ENCODE data around the gene CHD6.

Gene CHD6

GRCh38 chr20:41470362-41471095 lies 147.6 kb downstream of the CHD6 start:
- DNase-seq (ENCODE audit: low read depth in 2 of 2): no peak

DNA sequence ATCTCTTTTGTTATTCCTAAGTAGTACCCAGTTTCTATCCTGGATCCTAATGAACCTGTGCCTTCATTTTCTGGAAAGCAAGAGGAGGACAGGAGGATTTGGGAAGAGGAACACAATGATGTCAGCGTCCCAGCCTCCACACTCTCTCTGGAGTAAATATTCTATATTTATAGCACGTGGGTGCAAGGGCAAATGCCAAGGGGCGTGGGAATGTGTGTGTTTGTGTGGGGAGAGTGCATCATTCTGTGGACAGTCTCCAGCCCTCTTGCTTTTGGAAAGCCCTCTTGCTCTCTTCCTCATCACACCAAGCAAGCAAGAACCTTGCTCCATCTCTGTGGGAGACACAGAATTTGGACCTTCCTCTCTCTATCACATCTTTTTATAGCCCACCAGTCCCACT lies 148.3 kb downstream of the CHD6 start:
- DNase-seq (ENCODE audit: low read depth in 2 of 2): no peak

DNA sequence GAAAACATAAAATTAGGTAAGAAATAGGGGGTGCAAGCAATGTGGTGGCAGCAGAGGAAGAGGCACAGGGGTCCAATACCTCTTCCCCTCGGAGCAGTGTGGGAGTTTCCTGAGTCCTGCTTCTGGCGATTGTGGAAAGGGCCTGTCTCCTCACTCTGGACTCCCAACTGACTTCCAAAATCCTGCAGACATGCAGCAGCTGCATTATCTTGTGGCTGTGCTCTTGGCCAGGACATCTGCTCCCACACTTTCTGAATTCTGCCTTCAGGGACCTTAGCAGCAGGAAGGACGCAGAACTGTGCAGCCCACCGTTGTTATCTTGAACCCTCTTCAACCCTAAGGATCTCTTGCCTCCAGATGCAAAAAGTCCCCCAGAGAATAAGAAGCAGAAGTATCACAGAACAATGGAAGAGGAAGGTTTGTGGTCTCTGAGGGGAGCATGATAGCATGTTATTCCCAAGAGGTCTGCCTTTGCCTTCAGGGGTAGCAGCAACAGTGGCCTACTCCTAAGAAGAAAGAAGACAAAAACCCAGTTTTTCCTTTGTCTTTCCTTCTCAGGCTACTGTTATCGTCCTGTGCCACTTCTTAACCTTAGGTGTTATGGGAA lies 149.1 kb downstream of the CHD6 start:
- DNase-seq (ENCODE audit: low read depth in 2 of 2): no peak

- DNase-seq (ENCODE audit: low read depth in 2 of 2): no peak
Measured at GRCh38 chr20:41467690-41468089, 150.5 kb downstream of the CHD6 start.

GRCh38 chr20:41467220-41467619 lies 151.0 kb downstream of the CHD6 start:
- no peak for DNase-seq (ENCODE audit: low read depth in 2 of 2)

DNA sequence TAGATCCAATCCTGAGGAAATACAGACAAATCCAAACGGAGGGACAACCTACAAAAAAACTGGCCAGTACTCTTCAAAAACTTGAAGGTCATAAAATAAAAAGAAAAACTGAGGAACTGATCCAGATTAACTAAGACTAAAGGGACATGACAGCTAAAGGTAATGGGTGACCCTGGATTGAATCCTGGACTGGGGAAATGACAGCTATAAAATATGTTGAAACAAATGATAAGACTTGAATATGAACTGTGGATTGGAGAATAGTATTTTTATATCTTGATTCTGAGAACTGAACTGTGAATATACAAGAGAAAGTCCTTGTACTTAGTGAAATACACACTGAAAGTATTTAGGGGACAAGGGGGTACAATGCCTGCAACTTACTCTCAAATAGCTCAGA lies 154.6 kb downstream of the CHD6 start:
- no peak for DNase-seq (ENCODE audit: low read depth in 2 of 2)

- DNase-seq (ENCODE audit: low read depth in 2 of 2): no peak
Measured at GRCh38 chr20:41462372-41463161, 155.6 kb downstream of the CHD6 start.

DNA sequence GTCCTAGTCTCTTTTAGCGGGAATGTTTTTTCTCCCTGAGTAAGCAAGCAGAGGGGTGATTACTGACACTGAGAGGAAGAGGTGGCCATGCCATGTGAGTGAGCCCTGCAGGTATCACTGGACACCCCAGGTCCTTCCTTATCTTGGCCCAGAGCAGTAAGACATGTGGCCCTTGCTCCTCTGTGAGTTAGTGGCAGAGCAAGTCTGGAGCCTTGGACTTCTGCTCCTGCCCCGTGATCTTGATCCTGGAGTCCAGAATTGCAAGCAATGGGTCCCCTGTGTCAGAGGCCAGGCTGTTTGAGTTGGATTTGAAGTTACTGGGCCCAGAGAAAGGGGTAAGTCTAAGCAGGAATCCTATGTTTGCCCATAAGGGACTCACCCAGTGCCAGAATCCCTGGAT lies 159.4 kb downstream of the CHD6 start:
- no peak for DNase-seq (ENCODE audit: low read depth in 2 of 2)

DNA sequence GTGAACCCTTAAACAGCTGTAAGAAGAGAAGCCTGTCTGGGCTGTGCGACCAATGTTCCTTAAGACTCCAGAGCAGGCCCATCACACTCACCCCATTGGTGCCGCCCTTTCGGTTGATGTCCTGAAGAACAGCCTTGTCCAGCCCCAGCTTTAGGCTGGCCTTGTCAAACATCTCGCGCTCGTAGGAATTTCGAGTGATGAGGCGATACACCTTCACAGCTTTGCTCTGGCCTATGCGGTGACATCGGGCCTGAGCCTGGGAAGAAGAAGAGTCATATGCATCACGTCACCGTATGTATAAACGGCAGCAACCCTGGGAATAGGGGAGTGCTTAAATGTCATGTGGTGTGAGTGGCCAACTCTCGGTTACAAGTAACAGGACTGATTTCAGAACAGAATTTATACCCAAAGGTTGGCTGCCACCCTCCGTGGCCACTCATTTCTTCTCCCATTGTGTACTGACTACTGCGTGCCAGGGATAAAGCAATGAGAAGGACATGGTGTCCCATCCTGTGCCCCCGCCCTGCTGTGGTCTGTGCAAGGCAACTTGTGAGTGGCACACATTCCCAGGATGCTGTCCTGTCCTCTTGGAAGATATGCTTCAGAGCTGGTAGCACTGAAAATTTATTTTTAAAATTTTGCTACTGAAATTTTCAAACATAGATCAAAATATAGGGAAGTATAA lies 160.9 kb downstream of the CHD6 start:
- no peak for DNase-seq (ENCODE audit: low read depth in 2 of 2)

GRCh38 chr20:41456351-41456750 lies 161.8 kb downstream of the CHD6 start:
- no peak for DNase-seq (ENCODE audit: low read depth in 2 of 2)

DNA sequence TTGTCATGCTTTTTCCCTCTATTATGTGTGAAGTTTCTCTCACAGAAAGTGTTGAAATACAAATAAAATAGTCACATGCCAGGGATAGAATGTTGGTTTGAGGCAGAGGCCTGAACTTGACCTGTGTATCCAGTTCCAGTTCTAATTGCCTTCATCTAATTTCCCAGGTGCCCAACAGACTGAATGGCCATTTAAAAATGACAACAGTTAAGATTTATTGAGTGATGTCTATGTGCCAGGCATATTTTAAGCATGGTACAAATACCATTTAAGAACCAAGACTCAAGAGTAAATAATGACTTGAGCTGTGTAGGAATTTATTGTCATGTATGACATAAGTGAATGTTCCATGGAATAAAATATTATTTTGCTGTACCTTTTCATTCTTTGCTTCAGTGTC lies 163.9 kb downstream of the CHD6 start:
- DNase-seq (ENCODE audit: low read depth in 2 of 2): no peak

- DNase-seq (ENCODE audit: low read depth in 2 of 2): no peak
Measured at GRCh38 chr20:41453010-41453950, 164.9 kb downstream of the CHD6 start.

DNA sequence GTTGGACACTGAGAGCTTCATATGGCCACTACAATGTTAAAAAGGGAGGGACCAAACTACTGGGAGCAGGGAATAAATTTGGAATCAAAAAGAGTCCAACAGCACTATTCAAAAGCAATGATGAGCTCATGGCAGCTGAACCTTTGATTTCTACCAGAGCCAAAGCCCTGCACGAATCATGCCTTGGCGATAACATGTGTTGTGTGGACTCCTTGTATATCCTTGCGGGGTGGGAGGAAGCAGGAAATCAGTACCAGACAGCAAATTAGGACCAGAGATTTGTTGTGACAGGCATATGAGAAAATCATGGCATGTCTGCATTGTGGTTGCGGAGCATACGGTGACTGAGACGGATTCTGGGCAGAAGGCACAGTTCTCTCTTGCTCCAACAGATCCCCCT lies 166.0 kb downstream of the CHD6 start:
- DNase-seq (ENCODE audit: low read depth in 2 of 2): no peak

GRCh38 chr20:41447006-41447405 lies 171.2 kb downstream of the CHD6 start:
- no peak for DNase-seq (ENCODE audit: low read depth in 2 of 2)

DNA sequence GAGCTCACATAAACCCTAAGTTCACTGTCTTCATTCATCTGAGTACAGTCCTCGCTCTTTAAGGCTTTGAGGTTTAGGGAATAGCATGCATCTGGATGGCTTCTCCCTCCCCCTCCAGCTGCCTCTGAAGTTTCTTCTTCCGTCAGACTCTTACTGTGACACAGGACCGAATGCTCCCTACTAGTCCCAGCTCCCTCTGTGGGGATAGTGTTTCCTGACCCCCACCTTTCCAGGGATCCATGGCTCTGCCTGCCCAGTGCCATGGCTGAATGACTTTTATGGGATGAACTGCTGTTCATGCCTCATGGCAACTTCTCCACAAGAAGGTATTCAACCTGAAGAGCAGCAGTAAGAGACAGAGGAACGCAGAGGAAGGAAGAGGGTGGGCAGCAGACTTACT lies 171.7 kb downstream of the CHD6 start:
- no peak for DNase-seq (ENCODE audit: low read depth in 2 of 2)

DNA sequence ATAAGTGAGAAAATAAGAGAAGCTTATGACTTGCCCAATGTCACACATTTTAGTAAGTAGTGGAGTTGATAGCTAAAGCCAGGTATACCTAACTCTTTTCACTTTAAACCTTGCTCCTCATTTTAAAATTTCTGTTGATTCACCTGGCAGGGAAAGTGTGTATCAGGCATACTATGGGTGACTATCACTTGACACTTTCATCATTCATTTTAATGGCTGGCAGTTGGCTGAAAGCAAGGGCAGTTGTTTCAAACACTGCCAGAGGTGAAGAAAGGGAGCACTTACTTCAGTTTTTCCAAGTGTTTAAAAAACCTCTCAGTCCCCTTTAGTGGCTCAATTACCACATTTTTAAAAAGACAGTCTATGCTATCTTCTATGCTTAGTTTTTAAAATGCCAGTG lies 173.4 kb downstream of the CHD6 start:
- DNase-seq (ENCODE audit: low read depth in 2 of 2): no peak

GRCh38 chr20:41443691-41444090 lies 174.5 kb downstream of the CHD6 start:
- DNase-seq (ENCODE audit: low read depth in 2 of 2): no peak

- DNase-seq (ENCODE audit: low read depth in 2 of 2): no peak
Measured at GRCh38 chr20:41440882-41441281, 177.3 kb downstream of the CHD6 start.

DNA sequence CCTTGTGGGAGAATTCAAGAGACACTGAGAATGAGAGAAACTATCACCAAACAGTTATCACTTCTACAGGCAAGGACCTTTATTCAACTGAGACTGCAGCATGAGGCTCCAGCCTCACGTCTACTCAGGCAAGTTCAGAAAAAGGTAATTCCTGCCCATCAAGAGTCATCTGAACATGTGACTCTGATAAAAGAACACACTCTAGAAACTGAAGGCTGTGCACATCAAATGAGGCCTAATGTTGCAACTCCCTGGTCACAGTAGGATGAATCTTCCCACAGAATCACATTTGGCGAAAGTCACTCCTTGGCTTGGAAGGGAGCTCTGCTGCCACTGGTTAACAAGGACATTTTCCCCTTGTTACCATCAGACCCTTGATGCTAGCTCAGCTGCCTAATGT lies 180.3 kb downstream of the CHD6 start:
- DNase-seq (ENCODE audit: low read depth in 2 of 2): no peak

DNA sequence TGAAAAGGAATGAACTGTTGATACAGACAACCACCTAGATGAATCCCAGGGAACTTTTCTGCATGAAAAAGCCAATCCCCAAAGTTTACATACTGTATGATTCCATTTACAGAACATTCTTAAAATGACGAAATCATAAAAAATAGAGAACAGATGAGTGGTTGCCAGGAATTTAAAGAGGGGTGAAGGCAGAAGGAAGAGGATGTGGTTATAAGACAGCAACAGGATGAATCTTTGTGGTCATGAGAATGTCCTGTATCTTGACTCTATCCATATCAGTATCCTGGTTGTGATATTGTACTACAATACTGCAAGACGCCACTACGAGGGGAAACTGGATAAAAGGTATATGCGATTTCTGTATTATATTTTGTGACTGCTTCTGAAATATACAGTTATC lies 181.5 kb downstream of the CHD6 start:
- no peak for DNase-seq (ENCODE audit: low read depth in 2 of 2)

- DNase-seq (ENCODE audit: low read depth in 2 of 2): no peak
Measured at GRCh38 chr20:41433203-41433602, 185.0 kb downstream of the CHD6 start.
